Fibroblast of the conjunctiva (primary cell): ENCODE data around the gene GLT8D2.

Source experiments
- DNase-seq: peaks from one replicate; pipeline ENCODE4 v3.0.0-alpha.2; 2010; ENCODE audit warnings: low read depth

Gene GLT8D2, protein sequence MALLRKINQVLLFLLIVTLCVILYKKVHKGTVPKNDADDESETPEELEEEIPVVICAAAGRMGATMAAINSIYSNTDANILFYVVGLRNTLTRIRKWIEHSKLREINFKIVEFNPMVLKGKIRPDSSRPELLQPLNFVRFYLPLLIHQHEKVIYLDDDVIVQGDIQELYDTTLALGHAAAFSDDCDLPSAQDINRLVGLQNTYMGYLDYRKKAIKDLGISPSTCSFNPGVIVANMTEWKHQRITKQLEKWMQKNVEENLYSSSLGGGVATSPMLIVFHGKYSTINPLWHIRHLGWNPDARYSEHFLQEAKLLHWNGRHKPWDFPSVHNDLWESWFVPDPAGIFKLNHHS

GRCh38 chr12:104049903-104050356, at the start of gene GLT8D2:
Gene GLT8D2, minus strand, starts transcription at chr12:104050187. Its CDS starts 30,539 bp downstream, at chr12:104019648.
- DNase-seq = peak; percentile 68

- no peak for DNase-seq
Observed at GRCh38 chr12:104097954-104098353, 48.0 kb upstream of the GLT8D2 start.

DNA sequence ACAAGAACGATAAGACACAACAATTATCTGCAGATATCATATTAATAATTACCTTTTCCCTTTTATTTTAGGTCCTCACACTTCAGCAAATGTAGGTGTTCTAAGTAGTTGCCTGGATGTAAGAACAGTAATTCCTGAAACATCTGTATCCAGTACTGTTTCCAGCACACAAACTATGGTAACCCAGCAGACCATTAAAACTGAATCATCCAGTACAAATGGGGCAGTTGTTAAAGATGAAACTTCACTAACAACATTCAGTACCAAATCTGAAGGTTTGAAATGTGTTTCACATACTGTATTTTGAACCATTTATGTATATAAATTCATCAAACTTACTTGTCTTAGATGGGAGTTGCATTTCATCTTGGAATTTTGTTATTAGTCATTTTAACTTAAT, 45.3 kb upstream of the GLT8D2 start:
- DNase-seq = no peak

- DNase-seq = no peak
Observed at GRCh38 chr12:104094284-104094683, 44.3 kb upstream of the GLT8D2 start.

GRCh38 chr12:104091136-104091535, 41.1 kb upstream of the GLT8D2 start:
- DNase-seq = no peak

- no peak for DNase-seq
Observed at GRCh38 chr12:104090685-104091084, 40.7 kb upstream of the GLT8D2 start.

- DNase-seq = no peak
Observed at GRCh38 chr12:104083769-104084475, 33.9 kb upstream of the GLT8D2 start.

DNA sequence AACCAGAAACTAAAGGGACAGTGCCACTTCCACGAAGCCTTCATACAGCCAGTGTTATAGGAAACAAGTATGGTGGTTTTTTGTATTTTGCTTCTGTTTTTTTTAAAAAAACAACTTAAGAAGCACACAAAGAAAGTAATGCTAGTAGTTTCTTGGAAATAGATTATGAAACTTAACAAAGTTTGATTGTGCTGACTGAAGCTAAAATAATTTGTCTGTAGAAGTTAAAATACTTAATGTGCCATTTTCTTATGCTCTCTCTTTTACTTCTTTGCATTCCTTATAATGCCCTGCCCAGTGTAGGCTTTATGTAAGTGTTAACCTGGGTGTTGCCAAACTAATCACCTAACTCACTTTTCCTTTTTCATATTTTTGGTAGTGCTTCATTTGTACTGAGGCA, 30.8 kb upstream of the GLT8D2 start:
- no peak for DNase-seq

DNA sequence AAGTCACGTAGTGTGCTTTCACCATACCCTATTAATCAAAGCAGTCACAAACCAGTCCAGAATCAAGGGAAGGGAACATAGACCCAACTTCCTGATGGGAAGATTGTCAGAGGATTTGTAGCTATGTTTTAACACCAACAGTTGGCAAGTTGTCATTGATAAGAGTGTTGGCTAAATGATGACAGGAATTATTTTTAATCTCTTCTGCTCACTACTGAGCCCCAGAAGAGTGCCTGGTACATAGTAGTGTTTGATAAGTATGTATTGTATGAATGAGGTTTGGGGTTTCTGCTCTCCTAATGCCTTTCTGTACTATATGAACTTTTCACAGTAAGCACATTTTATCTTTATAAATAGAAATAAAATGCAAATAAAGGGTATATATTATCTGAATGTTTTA, 29.0 kb upstream of the GLT8D2 start:
- no peak for DNase-seq

DNA sequence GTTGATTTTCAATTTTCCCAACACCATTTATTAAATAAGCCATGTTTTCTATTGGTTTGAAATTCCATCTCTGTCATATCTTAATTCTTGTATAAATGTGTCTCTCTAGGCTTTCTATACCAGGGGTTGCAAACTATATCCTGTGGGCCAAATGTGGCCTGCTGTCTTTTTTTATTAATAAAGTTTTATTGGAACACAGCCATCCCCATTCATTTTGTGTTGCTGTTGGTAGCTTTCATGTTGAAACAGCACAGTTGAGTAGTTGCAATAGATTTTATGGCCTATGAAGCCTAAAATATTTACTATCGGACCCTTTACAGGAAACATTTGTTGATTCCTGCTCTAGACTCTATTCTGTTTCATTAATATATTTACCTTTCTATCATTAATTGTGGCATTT, 23.7 kb upstream of the GLT8D2 start:
- no peak for DNase-seq

DNA sequence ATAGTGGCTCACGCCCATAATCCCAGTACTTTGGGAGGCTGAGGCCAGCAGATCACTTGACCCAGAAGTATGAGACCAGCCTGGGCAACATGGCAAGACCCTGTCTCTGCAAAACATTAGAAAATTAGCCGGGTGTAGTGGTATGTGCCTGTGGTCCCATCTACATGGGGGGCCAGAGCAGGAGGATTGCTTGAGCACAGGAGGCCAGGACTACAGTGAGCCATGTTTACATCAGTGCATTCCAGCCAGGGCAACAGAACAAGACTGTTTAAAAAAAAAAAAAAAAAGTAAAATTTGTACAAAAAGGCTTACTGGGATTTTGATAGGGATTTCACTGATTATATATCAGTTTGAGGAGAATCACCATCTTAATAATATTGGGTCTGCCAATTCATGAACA, 22.1 kb upstream of the GLT8D2 start:
- no peak for DNase-seq

GRCh38 chr12:104064842-104065427, 14.9 kb upstream of the GLT8D2 start:
- DNase-seq = no peak

GRCh38 chr12:104064031-104064841, 14.2 kb upstream of the GLT8D2 start, which contains the start of gene HCFC2:
Gene HCFC2, plus strand, starts transcription at chr12:104064531. Its CDS starts 30 bp downstream, at chr12:104064561.
- DNase-seq = peak; percentile 73

GRCh38 chr12:104063712-104064030, 13.7 kb upstream of the GLT8D2 start:
- DNase-seq = no peak

DNA sequence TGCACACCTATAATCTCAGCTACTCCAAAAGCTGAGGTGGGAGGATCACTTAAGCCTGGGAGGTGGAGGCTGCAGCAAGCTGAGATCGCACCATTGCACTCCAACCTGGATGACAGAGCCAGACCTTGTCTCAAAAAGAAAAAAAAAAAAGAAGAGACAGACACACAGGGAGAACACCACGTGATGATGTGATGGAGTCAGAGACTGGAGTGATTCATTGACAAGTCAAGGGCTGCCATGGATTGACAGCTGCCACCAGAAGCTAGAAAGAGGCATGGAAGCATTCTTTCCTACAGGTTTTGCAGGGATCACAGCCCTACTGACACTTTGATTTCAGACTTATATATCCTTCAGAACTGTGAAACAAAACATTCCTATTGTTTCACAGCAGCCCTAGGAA, 10.8 kb upstream of the GLT8D2 start:
- DNase-seq = no peak

- no peak for DNase-seq
Observed at GRCh38 chr12:104059963-104060362, 10.0 kb upstream of the GLT8D2 start.

- DNase-seq = no peak
Observed at GRCh38 chr12:104058802-104059201, 8.8 kb upstream of the GLT8D2 start.

DNA sequence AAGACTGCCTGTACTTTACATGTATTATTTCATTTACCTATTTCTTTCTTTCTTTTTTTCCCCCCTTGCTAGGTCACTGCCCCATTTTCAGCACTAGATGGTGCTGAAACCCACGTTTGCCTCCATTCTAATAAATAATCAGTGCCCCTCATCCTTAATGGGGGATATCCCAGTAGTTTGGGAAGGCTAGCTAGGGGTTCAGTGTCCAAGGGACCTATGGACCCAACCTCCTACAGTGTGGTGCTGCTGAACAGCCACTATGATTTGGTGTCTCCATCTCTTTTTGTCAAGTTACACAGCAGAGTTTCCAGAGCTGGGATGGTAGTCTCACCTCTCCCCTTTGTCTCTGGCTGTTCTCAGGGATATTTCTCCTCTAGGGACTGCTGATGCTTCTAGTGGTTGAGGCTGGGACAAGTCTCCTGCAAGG, 7.8 kb upstream of the GLT8D2 start:
- DNase-seq = no peak

DNA sequence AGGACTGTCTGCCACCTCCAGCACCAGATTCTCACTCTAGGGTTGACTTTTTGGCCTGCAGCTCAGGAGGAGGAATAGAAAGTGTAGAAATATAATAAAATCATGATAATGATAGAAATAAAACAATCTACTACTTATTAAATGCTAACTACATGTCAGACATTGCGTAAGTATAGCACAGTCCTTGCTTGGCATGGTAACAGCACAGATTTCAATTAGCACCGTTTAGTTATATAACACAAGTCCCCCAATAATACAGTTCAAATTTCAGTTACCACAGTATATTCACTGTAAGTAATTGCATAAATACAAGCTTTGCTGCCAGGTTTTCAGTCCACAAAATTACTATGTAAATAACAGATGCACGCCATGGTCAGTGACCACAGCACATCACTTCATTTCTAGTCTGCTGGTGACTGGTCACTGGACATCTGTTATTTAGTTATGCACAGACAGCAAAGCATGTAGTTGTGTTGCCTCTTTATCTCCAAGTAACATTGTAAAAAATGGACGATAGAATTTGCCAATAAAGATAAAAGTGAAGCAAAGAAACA, 6.5 kb upstream of the GLT8D2 start:
- DNase-seq = no peak

- peak; percentile 62 for DNase-seq
Observed at GRCh38 chr12:104055686-104056388, 5.8 kb upstream of the GLT8D2 start.

GRCh38 chr12:104054681-104055346, 4.8 kb upstream of the GLT8D2 start:
- no peak for DNase-seq
